Stomach (tissue), 4 donors: ENCODE results near the gene LIN28B.
"Not testable (repeated sequence)": the region's sequence is repeated elsewhere in the genome, so short reads cannot be mapped to it uniquely, and the experiment has no call there.

Experiments used
- CTCF ChIP-seq, 7 experiments: fragments of 450-650 bp in 4 of 7; fragments of 200-600 bp in 3 of 7; sonication (generic) in 3 of 7; IDR thresholded peaks; one replicate each; pipeline ENCODE4 v1.5.1; 2016 to 2019; ENCODE audit warnings: antibody characterized with exemption in 7 of 7, control low read depth in 2 of 7, mild to moderate bottlenecking in 1 of 7
- POLR2A ChIP-seq, 4 donors: fragments of 450-650 bp; IDR thresholded peaks; one replicate each; pipeline ENCODE4 v1.6.1; 2016; ENCODE audit warnings: antibody characterized with exemption in 4 of 4, control low read depth in 2 of 4, mild to moderate bottlenecking in 1 of 4, moderate library complexity in 1 of 4
- POLR2AphosphoS5 ChIP-seq, 3 donors: sonication (generic); formaldehyde crosslinking; IDR thresholded peaks; one replicate each; pipeline ENCODE4 v1.6.1; 2016; ENCODE audit warnings: antibody characterized with exemption in 3 of 3

GRCh38 chr6:104985875-104986274, 29.0 kb downstream of the LIN28B start:
- TF ChIP-seq POLR2AphosphoS5, CTCF, POLR2A (IDR thresholded peaks at IDR 0.05): not testable (repeated sequence)
